ENCODE results near the gene PCBP3. TPM values are rescaled to one million over a fixed set of nuclear protein-coding genes. Genes with fewer than 3 reads are reported as not detected.

The PCBP3 gene
- total RNA-seq, 2 donors from 2014 or later = 2.1 to 5.3 TPM

- H3K4me1 ChIP-seq = no peaks in the 10 kb centered on the region
- intact Hi-C loops (cut with DNase I) = no loop called here
These were observed 193.5 kb downstream of the PCBP3 start for GRCh38 chr21:45836694-45837670.

GRCh38 chr21:45837936-45838335 lies 194.4 kb downstream of the PCBP3 start:
- no peak overlapping the region for H3K9ac ChIP-seq (ENCODE audit: low read depth in 2 of 2, low read length in 2 of 2)

More at GRCh38 chr21:45836694-45837670, 193.5 kb downstream of the PCBP3 start:
- Histone ChIP-seq H3K4me3 (no peak overlapping the region), H3K27me3 (no peaks in the 10 kb centered on the region), H3K27ac (no peak overlapping the region), H3K36me3 (no peaks in the 10 kb centered on the region), H3K9me3 (no peaks in the 10 kb centered on the region), H3K9ac (ENCODE audit: low read depth in 2 of 2, low read length in 2 of 2) (no peak overlapping the region)
- DNase-seq = no peak
- no peak for TF ChIP-seq CTCF (IDR thresholded peaks at IDR 0.05)

GRCh38 chr21:45838634-45839033 lies 195.1 kb downstream of the PCBP3 start:
- Histone ChIP-seq H3K36me3 (no peaks in the 10 kb centered on the region), H3K9me3 (no peaks in the 10 kb centered on the region), H3K9ac (ENCODE audit: low read depth in 2 of 2, low read length in 2 of 2) (no peak overlapping the region), H3K27me3 (no peaks in the 10 kb centered on the region), H3K4me3 (no peak overlapping the region), H3K27ac (no peak overlapping the region), H3K4me1 (no peaks in the 10 kb centered on the region)
- no peak for TF ChIP-seq CTCF (IDR thresholded peaks at IDR 0.05)
- DNase-seq = no peak
- intact Hi-C loops (cut with DNase I) = no loop called here

More at GRCh38 chr21:45837936-45838335, 194.4 kb downstream of the PCBP3 start:
- Histone ChIP-seq H3K27me3 (no peaks in the 10 kb centered on the region), H3K4me1 (no peaks in the 10 kb centered on the region), H3K36me3 (no peaks in the 10 kb centered on the region), H3K27ac (no peak overlapping the region), H3K9me3 (no peaks in the 10 kb centered on the region), H3K4me3 (no peak overlapping the region)
- DNase-seq = no peak
- no peak for TF ChIP-seq CTCF (IDR thresholded peaks at IDR 0.05)
- intact Hi-C loops (cut with DNase I) = no loop called here

GRCh38 chr21:45839274-45839673 lies 195.7 kb downstream of the PCBP3 start:
- Histone ChIP-seq H3K27me3 (no peaks in the 10 kb centered on the region), H3K27ac (no peak overlapping the region), H3K36me3 (no peaks in the 10 kb centered on the region), H3K9ac (ENCODE audit: low read depth in 2 of 2, low read length in 2 of 2) (no peak overlapping the region), H3K4me3 (no peak overlapping the region), H3K4me1 (no peaks in the 10 kb centered on the region), H3K9me3 (no peaks in the 10 kb centered on the region)
- TF ChIP-seq CTCF (IDR thresholded peaks at IDR 0.05) = no peak
- intact Hi-C loops (cut with DNase I) = no loop called here
- DNase-seq = no peak

GRCh38 chr21:45841033-45841432 lies 197.5 kb downstream of the PCBP3 start:
- no peaks in the 10 kb centered on the region for H3K9me3 ChIP-seq
- no peaks in the 10 kb centered on the region for H3K4me1 ChIP-seq
- no peak overlapping the region for H3K27ac ChIP-seq
- no peak for TF ChIP-seq CTCF (IDR thresholded peaks at IDR 0.05)
- no peak overlapping the region for H3K9ac ChIP-seq (ENCODE audit: low read depth in 2 of 2, low read length in 2 of 2)
- intact Hi-C loops (cut with DNase I) = no loop called here
- no peaks in the 10 kb centered on the region for H3K36me3 ChIP-seq
- H3K27me3 ChIP-seq = no peaks in the 10 kb centered on the region
- no peak overlapping the region for H3K4me3 ChIP-seq
- DNase-seq = no peak
